Measurements from ENCODE around the gene PPP1R1B.

DNA sequence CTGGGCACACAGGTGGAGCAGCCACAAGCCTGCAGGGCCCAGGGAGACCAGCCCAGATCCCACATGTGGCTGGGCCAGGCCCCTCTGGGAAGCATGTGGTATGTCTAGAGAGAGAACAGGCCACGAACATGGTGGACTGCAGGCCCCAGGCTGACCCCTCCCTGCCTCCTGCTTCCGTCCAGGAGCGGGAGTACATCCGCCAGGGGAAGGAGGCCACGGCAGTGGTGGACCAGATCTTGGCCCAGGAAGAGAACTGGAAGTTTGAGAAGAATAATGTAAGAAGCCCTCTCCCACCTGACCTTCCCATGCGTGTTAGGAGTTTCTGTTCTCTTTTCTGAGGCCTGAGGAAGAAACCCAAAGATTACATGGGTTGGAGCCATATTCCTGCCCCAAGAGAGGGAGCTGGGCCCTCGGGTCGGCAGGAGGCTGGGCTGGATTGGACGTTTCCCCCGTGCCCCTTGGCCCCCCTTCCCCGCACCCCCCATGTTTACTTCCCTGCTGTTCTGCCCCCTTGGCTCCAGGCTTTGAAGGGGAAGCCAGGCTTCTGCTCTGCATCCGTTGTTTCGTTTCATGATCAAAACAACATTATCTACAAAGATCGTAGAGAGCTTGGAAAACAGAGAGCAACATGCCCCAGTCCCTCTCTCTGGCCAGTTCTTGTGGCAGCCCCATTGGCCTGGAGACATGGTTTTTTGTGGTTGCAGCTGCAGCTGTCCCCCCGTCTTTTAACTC is 32.7 kb downstream of the PPP1R1B start:
- TF ChIP-seq, protein P1, sequence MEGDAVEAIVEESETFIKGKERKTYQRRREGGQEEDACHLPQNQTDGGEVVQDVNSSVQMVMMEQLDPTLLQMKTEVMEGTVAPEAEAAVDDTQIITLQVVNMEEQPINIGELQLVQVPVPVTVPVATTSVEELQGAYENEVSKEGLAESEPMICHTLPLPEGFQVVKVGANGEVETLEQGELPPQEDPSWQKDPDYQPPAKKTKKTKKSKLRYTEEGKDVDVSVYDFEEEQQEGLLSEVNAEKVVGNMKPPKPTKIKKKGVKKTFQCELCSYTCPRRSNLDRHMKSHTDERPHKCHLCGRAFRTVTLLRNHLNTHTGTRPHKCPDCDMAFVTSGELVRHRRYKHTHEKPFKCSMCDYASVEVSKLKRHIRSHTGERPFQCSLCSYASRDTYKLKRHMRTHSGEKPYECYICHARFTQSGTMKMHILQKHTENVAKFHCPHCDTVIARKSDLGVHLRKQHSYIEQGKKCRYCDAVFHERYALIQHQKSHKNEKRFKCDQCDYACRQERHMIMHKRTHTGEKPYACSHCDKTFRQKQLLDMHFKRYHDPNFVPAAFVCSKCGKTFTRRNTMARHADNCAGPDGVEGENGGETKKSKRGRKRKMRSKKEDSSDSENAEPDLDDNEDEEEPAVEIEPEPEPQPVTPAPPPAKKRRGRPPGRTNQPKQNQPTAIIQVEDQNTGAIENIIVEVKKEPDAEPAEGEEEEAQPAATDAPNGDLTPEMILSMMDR (IDR thresholded peaks at IDR 0.05; ENCODE audit: low read length) = no peak
- no peak for TF ChIP-seq EZH2 (optimal IDR thresholded peaks at IDR 0.05; ENCODE audit: low read depth, low read length)
- no peak for TF ChIP-seq EZH2phosphoT487 (IDR thresholded peaks at IDR 0.05; ENCODE audit: low read length)

Data from MM.1S (cell line).